ENCODE results near the gene MAGEB2. TPM values are rescaled to one million over a fixed set of nuclear protein-coding genes. Genes with fewer than 3 reads are reported as not detected.

The MAGEB2 gene
- total RNA-seq, 1 experiment from 2014 or later: 0.13 TPM

DNA sequence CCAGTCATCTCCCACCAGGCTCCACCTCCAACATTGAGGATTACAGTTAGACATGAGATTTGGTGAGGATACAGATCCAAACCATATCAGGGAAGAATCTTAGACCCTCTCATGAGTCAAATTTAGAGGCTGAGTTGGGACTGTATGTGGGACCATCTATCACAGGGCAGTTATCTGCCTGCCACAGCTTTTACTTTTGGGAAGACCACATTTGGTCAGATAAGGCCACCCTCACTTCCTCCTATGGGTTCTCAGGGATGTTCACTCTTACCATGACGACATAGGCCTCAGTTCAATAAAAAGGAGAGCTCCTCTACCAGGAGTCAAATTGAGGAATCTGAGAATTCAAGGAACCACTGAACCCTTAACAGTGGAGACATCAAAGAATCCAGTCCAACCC lies 2.1 kb downstream of the MAGEB2 start:
- Histone ChIP-seq H3K23ac (ENCODE audit: insufficient read length, low read depth, low read length) (no peak overlapping the region), H2AK5ac (ENCODE audit: insufficient read length, low read length) (no peak overlapping the region), H3K27me3 (ENCODE audit: insufficient read depth, low read length) (no peaks in the 10 kb centered on the region), H3K14ac (ENCODE audit: insufficient read depth, low read length) (no peak overlapping the region), H3K9ac (ENCODE audit: extremely low read depth, insufficient read length, low read length) (no peak overlapping the region), H4K91ac (ENCODE audit: insufficient read length, low read depth, low read length) (no peak overlapping the region), H3K4ac (ENCODE audit: low read depth, low read length) (no peak overlapping the region), H3K18ac (ENCODE audit: insufficient read length, low read depth, low read length) (no peak overlapping the region), H3K4me1 (ENCODE audit: insufficient read depth, low read length) (peaks cover 7% of the 10 kb centered on the region), H2BK20ac (ENCODE audit: low read depth, low read length, poor library complexity, severe bottlenecking) (no peak overlapping the region), H2BK15ac (ENCODE audit: low read depth, low read length) (no peak overlapping the region), H4K20me1 (ENCODE audit: control insufficient read depth, insufficient read depth, insufficient read length) (no peaks in the 10 kb centered on the region), H3K79me2 (ENCODE audit: insufficient read depth, low read length) (no peaks in the 10 kb centered on the region), H2BK12ac (ENCODE audit: insufficient read length, low read depth, low read length) (no peak overlapping the region), H3T11ph (ENCODE audit: low read length) (no peak overlapping the region), H3K56ac (ENCODE audit: insufficient read length, low read depth, low read length) (no peak overlapping the region), H3K79me1 (ENCODE audit: insufficient read depth, low read depth, low read length, poor library complexity, severe bottlenecking) (no peaks in the 10 kb centered on the region), H3K27ac (ENCODE audit: insufficient read length, low read depth, low read length) (no peak overlapping the region), H2BK5ac (ENCODE audit: insufficient read length, low read length) (no peak overlapping the region), H2BK120ac (ENCODE audit: low read depth, low read length, poor library complexity, severe bottlenecking) (no peak overlapping the region), H3K23me2 (ENCODE audit: insufficient read length, low read depth, low read length, poor library complexity, severe bottlenecking) (no peaks in the 10 kb centered on the region), H4K5ac (ENCODE audit: insufficient read length, low read depth, low read length) (no peak overlapping the region), H3K9me3 (ENCODE audit: control insufficient read depth, low read depth, low read length) (no peaks in the 10 kb centered on the region), H3K4me2 (ENCODE audit: insufficient read depth, insufficient read length, low read length) (no peak overlapping the region), H4K8ac (replicated peaks; ENCODE audit: insufficient read length, low read depth, low read length) (no peak overlapping the region), H2AFZ (ENCODE audit: low read length) (no peak overlapping the region)
- no peak overlapping the region for H3K4me3 Mint-ChIP-seq
- TF ChIP-seq, protein P1, sequence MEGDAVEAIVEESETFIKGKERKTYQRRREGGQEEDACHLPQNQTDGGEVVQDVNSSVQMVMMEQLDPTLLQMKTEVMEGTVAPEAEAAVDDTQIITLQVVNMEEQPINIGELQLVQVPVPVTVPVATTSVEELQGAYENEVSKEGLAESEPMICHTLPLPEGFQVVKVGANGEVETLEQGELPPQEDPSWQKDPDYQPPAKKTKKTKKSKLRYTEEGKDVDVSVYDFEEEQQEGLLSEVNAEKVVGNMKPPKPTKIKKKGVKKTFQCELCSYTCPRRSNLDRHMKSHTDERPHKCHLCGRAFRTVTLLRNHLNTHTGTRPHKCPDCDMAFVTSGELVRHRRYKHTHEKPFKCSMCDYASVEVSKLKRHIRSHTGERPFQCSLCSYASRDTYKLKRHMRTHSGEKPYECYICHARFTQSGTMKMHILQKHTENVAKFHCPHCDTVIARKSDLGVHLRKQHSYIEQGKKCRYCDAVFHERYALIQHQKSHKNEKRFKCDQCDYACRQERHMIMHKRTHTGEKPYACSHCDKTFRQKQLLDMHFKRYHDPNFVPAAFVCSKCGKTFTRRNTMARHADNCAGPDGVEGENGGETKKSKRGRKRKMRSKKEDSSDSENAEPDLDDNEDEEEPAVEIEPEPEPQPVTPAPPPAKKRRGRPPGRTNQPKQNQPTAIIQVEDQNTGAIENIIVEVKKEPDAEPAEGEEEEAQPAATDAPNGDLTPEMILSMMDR (conservative IDR thresholded peaks at IDR 0.05): no peak
- no CpG with 5 or more reads among the region's 1 CpG for WGBS (ENCODE audit: extremely low coverage, insufficient read length, low lambda C conversion rate)
- peaks cover 8 to 22% (median 17%) of the 10 kb centered on the region in 3 experiments for H3K36me3 Mint-ChIP-seq (ENCODE audit: insufficient read depth in 1 of 3, low read depth in 3 of 3)
- peaks cover 22 to 71% of the 10 kb centered on the region in 2 experiments; a peak in 4 of 5 replicates for H3K9me3 Mint-ChIP-seq
- no peak overlapping the region for H3K27ac Mint-ChIP-seq
- peaks cover 27% of the 10 kb centered on the region in 2 experiments for H3K4me1 Mint-ChIP-seq
- DNase-seq: no peak
- H3K27me3 Mint-ChIP-seq (ENCODE audit: low read depth): peaks cover 6% of the 10 kb centered on the region; the same call in 1 of the 2 replicates

Measured in H9 (cell line).